Tibial artery (tissue), 4 donors: ENCODE data around the gene NF1.
"Not testable (repeated sequence)": the region's sequence is repeated elsewhere in the genome, so short reads cannot be mapped to it uniquely, and the experiment has no call there.

Experiments used
- DNase-seq, 2 donors: peaks; one replicate each; pipeline ENCODE4 v3.0.0-alpha.2; 2019
- H3K27ac ChIP-seq, 2 donors: fragments of 200-600 bp; sonication (generic) in 1 of 2; 1 replicate in 1 of 2; 2 replicates in 1 of 2; pipeline ENCODE4 v1.5.1; 2018 to 2019; ENCODE audit warnings: mild to moderate bottlenecking in 1 of 2
- H3K27me3 ChIP-seq, 2 donors: fragments of 200-600 bp; sonication (generic) in 1 of 2; one replicate each; pipeline versions ENCODE4 v1.5.1 to v1.6.0; 2016 to 2019
- H3K36me3 ChIP-seq, 3 donors: fragments of 200-600 bp; sonication (generic) in 2 of 3; one replicate each; pipeline ENCODE4 v1.5.1; 2016 to 2019; ENCODE audit warnings: mild to moderate bottlenecking in 2 of 3
- H3K4me1 ChIP-seq, 4 donors: fragments of 200-600 bp; sonication (generic) in 2 of 4; 1 replicate in 3 of 4; 2 replicates in 1 of 4; pipeline ENCODE4 v1.5.1; 2016 to 2019
- H3K4me3 ChIP-seq, 2 donors: fragments of 200-600 bp; sonication (generic) in 1 of 2; 1 replicate in 1 of 2; 2 replicates in 1 of 2; pipeline ENCODE4 v1.5.1; 2018 to 2019; ENCODE audit warnings: mild to moderate bottlenecking in 2 of 2
- H3K9me3 ChIP-seq, 3 donors: fragments of 200-600 bp; sonication (generic) in 1 of 3; one replicate each; pipeline ENCODE4 v1.5.1; 2016 to 2019
- intact Hi-C: fragments of 100-400 bp; cut with DNase I; formaldehyde crosslinking; loops from one replicate; pipeline ENCODE4 v1.15.0; 2023; ENCODE audit warnings: low total_unique reads
- TF ChIP-seq, protein P1 (sequence below), 2 experiments: fragments of 200-600 bp in 1 of 2; fragments of 450-650 bp in 1 of 2; IDR thresholded peaks; one replicate each; pipeline ENCODE4 v1.5.1; 2017 to 2019; ENCODE audit warnings: antibody characterized with exemption in 2 of 2, mild to moderate bottlenecking in 1 of 2, moderate library complexity in 1 of 2

NF1 gene

DNA sequence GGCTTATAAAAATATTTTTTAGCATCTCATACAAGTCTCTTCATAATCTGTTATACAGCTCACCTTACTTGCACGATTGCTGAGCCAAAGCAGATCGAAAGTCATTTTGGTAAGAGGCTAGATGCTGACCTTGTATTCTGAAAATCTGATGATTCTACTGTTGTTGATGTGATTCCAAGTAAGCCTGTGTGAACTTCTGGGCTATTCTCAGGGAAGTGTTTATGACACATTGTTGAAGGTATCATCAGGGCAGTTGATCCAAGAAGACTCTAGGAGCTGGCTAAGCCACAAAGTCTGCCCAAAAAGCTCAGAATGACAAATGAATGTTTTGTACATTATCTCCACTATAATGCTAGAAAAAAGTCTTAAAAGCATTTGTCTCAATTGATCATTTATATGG is 186.3 kb downstream of the NF1 start:
- DNase-seq: no peak
- intact Hi-C loops: no loop called here
- H3K4me3 ChIP-seq: no peak overlapping the region
- H3K9me3 ChIP-seq: no peaks in the 10 kb centered on the region
- H3K36me3 ChIP-seq: peaks cover 12 to 29% (median 20%) of the 10 kb centered on the region in 3 donors
- TF ChIP-seq, protein P1, sequence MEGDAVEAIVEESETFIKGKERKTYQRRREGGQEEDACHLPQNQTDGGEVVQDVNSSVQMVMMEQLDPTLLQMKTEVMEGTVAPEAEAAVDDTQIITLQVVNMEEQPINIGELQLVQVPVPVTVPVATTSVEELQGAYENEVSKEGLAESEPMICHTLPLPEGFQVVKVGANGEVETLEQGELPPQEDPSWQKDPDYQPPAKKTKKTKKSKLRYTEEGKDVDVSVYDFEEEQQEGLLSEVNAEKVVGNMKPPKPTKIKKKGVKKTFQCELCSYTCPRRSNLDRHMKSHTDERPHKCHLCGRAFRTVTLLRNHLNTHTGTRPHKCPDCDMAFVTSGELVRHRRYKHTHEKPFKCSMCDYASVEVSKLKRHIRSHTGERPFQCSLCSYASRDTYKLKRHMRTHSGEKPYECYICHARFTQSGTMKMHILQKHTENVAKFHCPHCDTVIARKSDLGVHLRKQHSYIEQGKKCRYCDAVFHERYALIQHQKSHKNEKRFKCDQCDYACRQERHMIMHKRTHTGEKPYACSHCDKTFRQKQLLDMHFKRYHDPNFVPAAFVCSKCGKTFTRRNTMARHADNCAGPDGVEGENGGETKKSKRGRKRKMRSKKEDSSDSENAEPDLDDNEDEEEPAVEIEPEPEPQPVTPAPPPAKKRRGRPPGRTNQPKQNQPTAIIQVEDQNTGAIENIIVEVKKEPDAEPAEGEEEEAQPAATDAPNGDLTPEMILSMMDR (IDR thresholded peaks at IDR 0.05): no peak
- H3K27me3 ChIP-seq: no peaks in the 10 kb centered on the region
- H3K27ac ChIP-seq: no peak overlapping the region
- no peaks in the 10 kb centered on the region for H3K4me1 ChIP-seq

DNA sequence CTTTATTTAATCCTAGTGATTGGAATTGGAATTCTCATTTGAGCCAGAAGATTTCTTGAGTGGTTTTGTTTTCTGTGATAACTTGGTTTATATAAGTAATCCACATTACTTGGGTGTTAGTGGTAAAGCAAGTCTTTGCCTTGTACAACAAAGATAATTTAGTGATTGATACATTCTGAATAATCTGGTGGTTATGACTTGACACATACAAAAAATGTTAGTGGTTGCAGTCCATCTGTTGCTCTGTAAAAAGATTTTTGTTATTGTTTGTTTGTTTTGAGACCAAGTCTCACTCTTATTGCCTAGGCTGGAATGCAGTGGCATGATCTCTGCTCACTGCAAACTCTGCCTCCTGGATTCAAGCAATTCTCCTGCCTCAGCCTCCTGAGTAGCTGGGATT is 189.1 kb downstream of the NF1 start:
- TF ChIP-seq, protein P1 (IDR thresholded peaks at IDR 0.05): no peak

DNA sequence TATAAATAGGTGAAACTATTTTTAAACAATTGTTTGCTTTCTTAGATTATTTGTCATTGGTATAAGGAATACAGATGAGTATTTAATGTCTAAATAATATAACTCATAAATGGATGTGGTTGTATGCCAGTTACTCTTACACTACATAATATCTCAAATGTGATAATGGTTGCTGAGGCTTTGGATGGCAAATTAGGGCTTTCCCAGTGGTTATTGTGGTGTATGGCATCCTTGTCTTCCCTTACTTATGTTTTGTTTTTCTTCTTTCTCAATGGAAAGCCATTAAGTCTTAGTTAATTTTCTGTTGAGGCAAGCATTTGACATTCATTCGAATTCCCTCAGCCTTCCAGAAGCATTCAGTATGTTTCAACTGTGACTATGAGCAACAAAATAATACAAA is 191.8 kb downstream of the NF1 start:
- TF ChIP-seq, protein P1 (IDR thresholded peaks at IDR 0.05): no peak
- H3K9me3 ChIP-seq: no peaks in the 10 kb centered on the region
- no peak overlapping the region for H3K27ac ChIP-seq
- H3K4me3 ChIP-seq: no peak overlapping the region
- intact Hi-C loops: no loop called here
- H3K36me3 ChIP-seq: peaks cover 0 to 16% (median 4%) of the 10 kb centered on the region in 3 donors
- no peak for DNase-seq
- no peaks in the 10 kb centered on the region for H3K4me1 ChIP-seq
- no peaks in the 10 kb centered on the region for H3K27me3 ChIP-seq

More for the DNA sequence above, 189.1 kb downstream of the NF1 start:
- Histone ChIP-seq H3K36me3 (peaks cover 0 to 20% (median 13%) of the 10 kb centered on the region in 3 donors), H3K4me3 (no peak overlapping the region), H3K4me1 (no peaks in the 10 kb centered on the region), H3K27ac (no peak overlapping the region), H3K27me3 (no peaks in the 10 kb centered on the region), H3K9me3 (no peaks in the 10 kb centered on the region)
- intact Hi-C loops: no loop called here
- DNase-seq: no peak

DNA sequence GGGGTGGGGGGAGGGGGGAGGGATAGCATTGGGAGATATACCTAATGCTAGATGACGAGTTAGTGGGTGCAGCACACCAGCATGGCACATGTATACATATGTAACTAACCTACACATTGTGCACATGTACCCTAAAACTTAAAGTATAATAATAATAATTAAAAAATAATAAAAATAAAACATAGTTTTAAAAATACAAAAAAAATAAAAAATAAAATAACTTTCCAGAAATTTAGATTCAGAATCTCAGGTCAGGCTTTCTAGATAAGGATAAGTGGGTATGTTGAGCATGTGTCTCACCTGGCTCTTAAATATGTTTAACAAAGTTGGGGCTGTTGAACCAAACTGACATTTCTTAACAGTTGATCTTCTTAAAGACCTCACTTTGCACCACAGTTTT is 193.2 kb downstream of the NF1 start:
- H3K4me3 ChIP-seq, H3K4me1 ChIP-seq, H3K27me3 ChIP-seq, intact Hi-C loops, H3K36me3 ChIP-seq, H3K9me3 ChIP-seq, DNase-seq, H3K27ac ChIP-seq: not testable (repeated sequence)

DNA sequence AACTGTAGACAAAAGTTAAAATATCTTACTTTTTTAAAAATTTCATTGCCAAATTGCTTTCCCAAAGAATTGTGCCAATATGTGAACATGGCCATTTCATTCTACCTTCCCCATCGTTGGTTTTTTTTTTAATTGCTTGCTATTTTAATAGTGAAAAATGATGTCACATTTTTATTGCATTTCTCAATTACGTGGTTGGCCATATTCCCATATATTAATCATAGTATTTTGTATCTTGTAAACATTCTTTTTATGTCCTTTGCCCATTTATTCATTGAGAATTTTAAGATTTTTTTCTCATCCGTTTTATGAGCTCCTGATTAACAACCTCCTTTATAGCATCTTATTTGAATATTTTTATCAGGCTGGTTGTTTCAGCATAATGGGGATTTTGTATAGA is 195.0 kb downstream of the NF1 start:
- DNase-seq: no peak
- intact Hi-C loops: no loop called here
- Histone ChIP-seq H3K9me3 (no peaks in the 10 kb centered on the region), H3K4me1 (no peaks in the 10 kb centered on the region), H3K27me3 (no peaks in the 10 kb centered on the region), H3K27ac (no peak overlapping the region), H3K36me3 (peaks cover 0 to 9% (median 0%) of the 10 kb centered on the region in 3 donors), H3K4me3 (no peak overlapping the region)
- TF ChIP-seq, protein P1 (IDR thresholded peaks at IDR 0.05): no peak

DNA sequence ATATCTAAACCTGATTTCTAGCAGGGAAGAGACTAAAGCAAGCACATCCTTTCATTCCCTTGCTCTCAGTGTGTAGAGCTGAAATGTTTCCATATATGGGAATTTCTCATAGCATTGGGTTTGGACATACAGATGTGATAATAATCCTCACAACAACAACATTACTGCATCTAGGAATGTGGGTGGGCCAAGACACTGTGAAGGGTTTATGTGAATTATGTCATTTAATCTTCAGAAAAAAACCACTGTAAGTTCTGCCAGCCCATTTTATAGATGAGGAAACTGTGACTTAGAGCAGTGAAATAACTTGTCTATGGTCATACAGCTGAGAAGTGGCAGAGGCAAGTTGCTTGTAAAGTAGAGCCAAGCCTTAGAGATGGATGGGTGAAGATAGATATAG is 197.0 kb downstream of the NF1 start:
- no peaks in the 10 kb centered on the region for H3K27me3 ChIP-seq
- no peak overlapping the region for H3K4me3 ChIP-seq
- TF ChIP-seq, protein P1 (IDR thresholded peaks at IDR 0.05): no peak
- H3K36me3 ChIP-seq: peaks cover 0 to 8% (median 0%) of the 10 kb centered on the region in 3 donors
- H3K27ac ChIP-seq: no peak overlapping the region
- H3K4me1 ChIP-seq: no peaks in the 10 kb centered on the region
- intact Hi-C loops: no loop called here
- H3K9me3 ChIP-seq: no peaks in the 10 kb centered on the region
- DNase-seq: no peak
